ENCODE data around the gene ALOXE3. TPM values are rescaled to one million over a fixed set of nuclear protein-coding genes. Genes with fewer than 3 reads are reported as not detected.

ALOXE3 gene
- total RNA-seq, 4 donors from 2014 or later: not detected

DNA sequence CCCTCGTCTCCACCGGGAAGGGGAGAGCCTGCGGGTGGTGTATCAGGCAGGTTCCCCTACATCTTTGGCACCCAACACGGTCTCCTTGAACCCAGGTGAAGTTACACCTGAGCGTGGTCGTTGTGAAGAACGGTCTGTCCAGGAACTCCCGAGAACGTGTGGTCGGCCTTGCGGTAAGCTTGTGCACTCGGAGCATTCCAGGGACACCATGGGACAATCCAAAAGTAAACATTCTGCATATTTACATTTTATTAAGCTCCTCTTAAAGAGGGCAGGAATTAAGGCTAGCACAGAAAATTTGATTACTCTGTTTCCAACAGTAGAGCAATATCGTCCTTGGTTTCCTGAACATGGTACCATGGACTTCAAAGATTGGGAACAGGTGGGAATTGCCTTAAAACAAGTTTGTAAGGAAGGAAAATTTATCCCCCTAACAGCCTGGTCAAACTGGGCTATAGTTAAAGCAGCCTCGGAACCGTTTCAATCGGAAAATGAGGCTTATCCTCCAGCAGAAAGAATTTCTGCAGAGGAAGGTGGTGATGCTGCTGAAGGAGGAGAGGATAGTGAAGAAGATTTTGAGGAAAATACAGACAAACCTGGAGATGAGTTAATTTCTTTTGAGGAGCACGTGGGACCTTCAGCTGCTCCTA is 61.2 kb downstream of the ALOXE3 start:
- H3K27me3 ChIP-seq: peaks cover 3 to 68% (median 23%) of the 10 kb centered on the region in 4 donors
- 76% methylated on average over 17 of the region's 17 CpGs for WGBS
- intact Hi-C loops (cut with DNase I): loop anchor here (5.0 kb wide), 3 partner anchors 65 to 195 kb away; no protein-coding TSS in a partner anchor

DNA sequence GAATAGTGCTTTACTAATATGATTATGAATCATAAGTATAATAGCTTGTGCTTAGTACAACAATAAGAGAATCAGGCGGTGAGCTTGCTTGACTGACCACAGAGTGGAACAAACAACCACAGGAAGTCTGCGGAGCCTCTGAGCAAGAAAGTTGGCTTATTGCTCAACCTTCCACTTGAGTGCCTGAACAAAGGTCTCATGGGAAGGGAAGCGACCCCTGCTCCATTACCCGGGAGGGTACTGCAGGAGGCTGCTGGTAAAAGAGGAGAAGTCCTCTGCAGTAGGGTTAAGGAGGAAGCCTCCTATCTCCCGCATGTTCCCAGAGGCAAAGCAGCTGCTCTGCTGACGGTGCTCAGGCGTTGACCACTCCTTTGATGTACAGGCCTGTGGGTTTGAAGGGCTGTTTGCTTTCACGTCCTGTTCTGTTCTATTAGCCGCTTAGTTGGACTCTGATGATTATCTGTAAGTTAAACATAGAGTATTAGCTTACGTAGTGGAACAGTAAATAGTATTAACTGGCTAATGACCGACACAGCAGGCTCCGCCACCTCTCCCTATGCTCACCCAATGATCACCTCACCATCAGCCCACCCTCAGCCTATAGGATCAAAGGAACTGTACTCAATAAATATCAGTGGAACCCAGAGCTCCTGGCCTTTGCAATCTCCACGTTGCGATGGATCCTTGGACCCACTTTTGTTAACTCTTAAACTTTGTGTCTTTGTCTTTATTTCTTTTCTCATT is 61.9 kb downstream of the ALOXE3 start:
- no peaks in the 10 kb centered on the region for H3K9me3 ChIP-seq
- no peak overlapping the region for H3K27ac ChIP-seq (replicated peaks in 1 of 4)
- WGBS: 55% methylated on average over 14 of the region's 14 CpGs
- intact Hi-C loops (cut with DNase I): loop anchor here (5.0 kb wide), 3 partner anchors 64 to 194 kb away; no protein-coding TSS in a partner anchor
- H3K27me3 ChIP-seq: peaks cover 3 to 61% (median 16%) of the 10 kb centered on the region in 4 donors
- H3K4me3 ChIP-seq: no peak overlapping the region
- no peaks in the 10 kb centered on the region for H3K36me3 ChIP-seq
- peaks cover 0 to 8% (median 6%) of the 10 kb centered on the region in 4 donors for H3K4me1 ChIP-seq
- no peak for DNase-seq (ENCODE audit: extremely low spot score)
- TF ChIP-seq POLR2A (IDR thresholded peaks at IDR 0.05; ENCODE audit: low read depth) (no peak), EP300 (IDR thresholded peaks at IDR 0.05) (no peak), POLR2AphosphoS5 (IDR thresholded peaks at IDR 0.05) (no peak)
- TF ChIP-seq, protein P1, sequence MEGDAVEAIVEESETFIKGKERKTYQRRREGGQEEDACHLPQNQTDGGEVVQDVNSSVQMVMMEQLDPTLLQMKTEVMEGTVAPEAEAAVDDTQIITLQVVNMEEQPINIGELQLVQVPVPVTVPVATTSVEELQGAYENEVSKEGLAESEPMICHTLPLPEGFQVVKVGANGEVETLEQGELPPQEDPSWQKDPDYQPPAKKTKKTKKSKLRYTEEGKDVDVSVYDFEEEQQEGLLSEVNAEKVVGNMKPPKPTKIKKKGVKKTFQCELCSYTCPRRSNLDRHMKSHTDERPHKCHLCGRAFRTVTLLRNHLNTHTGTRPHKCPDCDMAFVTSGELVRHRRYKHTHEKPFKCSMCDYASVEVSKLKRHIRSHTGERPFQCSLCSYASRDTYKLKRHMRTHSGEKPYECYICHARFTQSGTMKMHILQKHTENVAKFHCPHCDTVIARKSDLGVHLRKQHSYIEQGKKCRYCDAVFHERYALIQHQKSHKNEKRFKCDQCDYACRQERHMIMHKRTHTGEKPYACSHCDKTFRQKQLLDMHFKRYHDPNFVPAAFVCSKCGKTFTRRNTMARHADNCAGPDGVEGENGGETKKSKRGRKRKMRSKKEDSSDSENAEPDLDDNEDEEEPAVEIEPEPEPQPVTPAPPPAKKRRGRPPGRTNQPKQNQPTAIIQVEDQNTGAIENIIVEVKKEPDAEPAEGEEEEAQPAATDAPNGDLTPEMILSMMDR (IDR thresholded peaks at IDR 0.05): no peak

More for the DNA sequence above, 61.2 kb downstream of the ALOXE3 start:
- H3K27ac ChIP-seq (replicated peaks in 1 of 4): no peak overlapping the region
- no peaks in the 10 kb centered on the region for H3K36me3 ChIP-seq
- no peaks in the 10 kb centered on the region for H3K9me3 ChIP-seq
- no peak for TF ChIP-seq POLR2A (IDR thresholded peaks at IDR 0.05; ENCODE audit: low read depth)
- no peak overlapping the region for H3K4me3 ChIP-seq
- no peak for DNase-seq (ENCODE audit: extremely low spot score)
- peaks cover under 1 to 11% (median 7%) of the 10 kb centered on the region in 4 donors for H3K4me1 ChIP-seq

DNA sequence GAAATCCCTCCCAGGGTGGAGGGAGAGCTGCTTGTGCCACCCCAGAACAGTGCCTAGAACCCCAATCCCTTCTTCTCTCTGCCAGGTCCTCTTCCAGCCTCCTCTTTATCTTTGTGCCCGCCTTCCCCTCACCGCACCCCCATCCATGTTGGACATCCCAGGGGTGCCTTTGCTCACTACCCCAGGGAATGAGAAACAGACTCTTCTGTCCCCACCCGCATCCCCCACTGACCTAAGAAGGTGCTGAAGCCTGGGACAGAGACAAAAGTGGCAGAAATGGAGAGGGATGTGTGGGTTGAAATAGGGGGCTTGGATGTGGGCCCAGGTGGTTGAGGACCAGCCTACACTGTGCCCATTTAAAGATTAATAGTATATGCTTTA is 62.5 kb downstream of the ALOXE3 start:
- no peak for DNase-seq (ENCODE audit: extremely low spot score)
- peaks cover 3 to 55% (median 12%) of the 10 kb centered on the region in 4 donors for H3K27me3 ChIP-seq
- H3K9me3 ChIP-seq: no peaks in the 10 kb centered on the region
- intact Hi-C loops (cut with DNase I): loop anchor here (5.0 kb wide), 3 partner anchors 64 to 194 kb away; no protein-coding TSS in a partner anchor
- H3K4me3 ChIP-seq: no peak overlapping the region
- 82% methylated on average over 3 of the region's 3 CpGs for WGBS
- H3K36me3 ChIP-seq: no peaks in the 10 kb centered on the region
- H3K27ac ChIP-seq (replicated peaks in 1 of 4): no peak overlapping the region
- H3K4me1 ChIP-seq: peaks cover 0 to 8% (median 6%) of the 10 kb centered on the region in 4 donors
- TF ChIP-seq POLR2A (IDR thresholded peaks at IDR 0.05; ENCODE audit: low read depth) (no peak), EP300 (IDR thresholded peaks at IDR 0.05) (no peak), POLR2AphosphoS5 (IDR thresholded peaks at IDR 0.05) (no peak)
- TF ChIP-seq, protein P1 (IDR thresholded peaks at IDR 0.05): no peak

DNA sequence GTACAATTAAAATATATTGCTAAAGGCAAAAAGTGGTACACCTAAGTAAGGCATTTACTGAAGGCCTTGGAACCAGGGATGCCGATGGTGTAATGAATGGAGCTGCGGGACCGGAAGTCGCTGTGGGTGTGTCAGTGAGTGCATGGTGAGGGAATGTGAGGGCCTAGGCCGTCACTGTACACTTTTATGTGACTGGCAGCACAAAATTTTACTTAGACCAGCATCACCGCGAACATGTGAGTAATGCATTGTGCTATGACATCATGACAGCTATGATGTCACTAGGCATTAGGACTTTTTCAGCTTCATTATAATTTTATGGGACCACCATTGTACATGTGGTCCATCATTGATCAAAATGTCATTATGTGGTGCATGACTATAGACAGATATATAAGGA is 64.7 kb downstream of the ALOXE3 start:
- peaks cover under 1 to 36% (median 4%) of the 10 kb centered on the region in 4 donors for H3K27me3 ChIP-seq
- no peak for TF ChIP-seq EP300 (IDR thresholded peaks at IDR 0.05)
- intact Hi-C loops (cut with DNase I): no loop called here
- WGBS: 92% methylated on average over 7 of the region's 7 CpGs
- no peak for DNase-seq (ENCODE audit: extremely low spot score)
- peaks cover 0 to 8% (median 6%) of the 10 kb centered on the region in 4 donors for H3K4me1 ChIP-seq
- no peaks in the 10 kb centered on the region for H3K36me3 ChIP-seq
- no peaks in the 10 kb centered on the region for H3K9me3 ChIP-seq
- H3K27ac ChIP-seq (replicated peaks in 1 of 4): no peak overlapping the region
- H3K4me3 ChIP-seq: no peak overlapping the region

DNA sequence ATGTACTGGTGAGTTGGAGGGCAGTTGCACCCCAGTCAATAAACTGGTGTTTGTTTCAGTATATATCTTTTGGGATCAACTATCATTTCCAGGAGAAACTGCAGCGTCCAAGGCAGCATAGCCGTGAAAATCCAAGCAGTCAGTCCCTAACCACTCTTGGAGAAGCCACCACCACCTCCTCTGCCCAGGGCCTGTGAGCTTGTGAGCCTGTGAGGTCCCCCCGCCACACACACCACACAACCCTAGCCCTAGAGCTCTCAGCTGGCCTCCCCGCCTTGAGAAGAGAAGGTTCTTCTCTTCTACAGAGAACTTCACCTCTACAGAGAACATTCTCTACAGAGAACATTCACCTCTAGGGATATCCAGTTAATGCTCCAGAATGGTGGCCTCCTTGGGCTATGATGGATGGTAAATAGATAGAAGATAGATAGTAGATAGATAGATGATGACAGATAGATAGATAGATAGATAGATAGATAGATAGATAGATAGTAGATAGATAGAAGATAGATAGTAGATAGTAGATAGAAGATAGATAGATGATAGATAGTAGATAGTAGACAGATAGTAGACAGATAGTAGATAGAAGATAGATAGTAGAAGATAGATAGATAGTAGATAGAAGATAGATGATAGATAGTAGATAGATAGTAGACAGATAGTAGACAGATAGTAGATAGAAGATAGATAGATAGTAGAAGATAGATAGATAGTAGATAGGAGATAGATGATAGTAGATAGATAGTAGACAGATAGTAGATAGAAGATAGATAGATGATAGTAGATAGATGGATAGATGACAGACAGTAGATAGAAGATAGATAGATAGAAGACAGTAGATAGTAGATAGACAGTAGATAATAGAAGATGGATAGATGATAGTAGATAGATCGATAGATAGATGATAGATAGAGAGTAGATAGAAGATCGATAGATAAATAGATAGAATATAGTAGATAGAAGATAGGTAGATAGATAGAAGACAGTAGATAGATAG is 65.8 kb downstream of the ALOXE3 start:
- no peaks in the 10 kb centered on the region for H3K36me3 ChIP-seq
- intact Hi-C loops (cut with DNase I): no loop called here
- no peak overlapping the region for H3K4me3 ChIP-seq
- H3K4me1 ChIP-seq: peaks cover 0 to 4% (median 3%) of the 10 kb centered on the region in 4 donors
- no peaks in the 10 kb centered on the region for H3K9me3 ChIP-seq
- TF ChIP-seq EP300 (IDR thresholded peaks at IDR 0.05): no peak
- no peak for TF ChIP-seq POLR2A (IDR thresholded peaks at IDR 0.05; ENCODE audit: low read depth)
- no peak for TF ChIP-seq POLR2AphosphoS5 (IDR thresholded peaks at IDR 0.05)
- TF ChIP-seq, protein P1 (IDR thresholded peaks at IDR 0.05): no peak
- no peak for DNase-seq (ENCODE audit: extremely low spot score)
- peaks cover 0 to 37% (median 2%) of the 10 kb centered on the region in 4 donors for H3K27me3 ChIP-seq
- no peak overlapping the region for H3K27ac ChIP-seq (replicated peaks in 1 of 4)
- WGBS: 90% methylated on average over 6 of the region's 6 CpGs
